Ovary (tissue), 3 donors: ENCODE measurements around the gene DENND1B.

Experiments
- CTCF ChIP-seq, 3 donors: fragments of 450-650 bp in 2 of 3; fragments of 200-600 bp in 1 of 3; IDR thresholded peaks; one replicate each; pipeline versions ENCODE4 v1.5.1 to v1.8.0; 2016 to 2022; ENCODE audit warnings: antibody characterized with exemption in 3 of 3, mild to moderate bottlenecking in 1 of 3
- POLR2A ChIP-seq: fragments of 450-650 bp; IDR thresholded peaks from one replicate; pipeline ENCODE4 v1.6.1; 2017; ENCODE audit warnings: antibody characterized with exemption, mild to moderate bottlenecking, moderate library complexity
- donor health status: DM: no; HTN: no; CAD: no.

DNA sequence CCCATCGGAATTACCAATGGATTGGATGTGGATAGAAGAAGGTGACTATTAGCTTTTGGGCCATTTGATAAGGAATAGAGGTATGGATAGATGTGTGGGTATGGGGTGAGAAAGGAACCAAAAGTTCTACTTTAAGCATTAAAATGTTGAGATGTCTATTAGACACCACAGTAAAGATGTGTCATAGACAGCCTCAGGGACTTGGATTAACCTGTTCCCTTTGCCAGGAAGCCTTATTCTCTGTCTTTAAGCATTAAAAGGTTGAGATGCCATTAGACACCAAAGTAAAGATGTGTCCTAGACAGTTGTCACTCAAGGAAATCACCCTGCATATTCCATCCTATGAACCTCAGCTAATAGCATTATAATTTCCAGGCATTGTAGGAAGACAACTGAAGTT lies 11.0 kb upstream of the DENND1B start:
- no peak for TF ChIP-seq CTCF (IDR thresholded peaks at IDR 0.05)
- TF ChIP-seq POLR2A, result no peak
